COR-L47 (cell line): ENCODE results near the gene PPP1R2.
"Not testable (repeated sequence)": the region's sequence is repeated elsewhere in the genome, so short reads cannot be mapped to it uniquely, and the experiment has no call there.

Source experiments
- DNase-seq: peaks from one replicate; lab custom pipeline; 2025; lab: John Stamatoyannopoulos, UW

Gene PPP1R2

GRCh38 chr3:195535293-195535692, 7.8 kb downstream of the PPP1R2 start:
- no peak for DNase-seq

- no peak for DNase-seq
Measured at GRCh38 chr3:195532834-195533233, 10.3 kb downstream of the PPP1R2 start.

GRCh38 chr3:195532345-195532744, 10.8 kb downstream of the PPP1R2 start:
- no peak for DNase-seq

GRCh38 chr3:195531683-195532082, 11.4 kb downstream of the PPP1R2 start:
- DNase-seq = no peak

- no peak for DNase-seq
Measured at GRCh38 chr3:195526492-195526891, 16.6 kb downstream of the PPP1R2 start.

- DNase-seq = no peak
Measured at GRCh38 chr3:195524171-195524896, 18.8 kb downstream of the PPP1R2 start.

- peak; percentile 56 for DNase-seq
Measured at GRCh38 chr3:195522254-195523023, 20.7 kb downstream of the PPP1R2 start.

GRCh38 chr3:195517030-195517429, 26.1 kb downstream of the PPP1R2 start:
- no peak for DNase-seq

GRCh38 chr3:195514610-195515235, 28.4 kb downstream of the PPP1R2 start:
- DNase-seq = not testable (repeated sequence)

- no peak for DNase-seq
Measured at GRCh38 chr3:195512798-195513345, 30.3 kb downstream of the PPP1R2 start.

GRCh38 chr3:195511136-195511535, 32.0 kb downstream of the PPP1R2 start:
- DNase-seq = no peak

- no peak for DNase-seq
Measured at GRCh38 chr3:195508185-195508584, 34.9 kb downstream of the PPP1R2 start.

GRCh38 chr3:195475614-195476013, 67.5 kb downstream of the PPP1R2 start:
- DNase-seq = no peak

GRCh38 chr3:195475116-195475515, 68.0 kb downstream of the PPP1R2 start:
- DNase-seq = not testable (repeated sequence)

- no peak for DNase-seq
Measured at GRCh38 chr3:195468841-195469240, 74.3 kb downstream of the PPP1R2 start.

- DNase-seq = no peak
Measured at GRCh38 chr3:195468391-195468776, 74.7 kb downstream of the PPP1R2 start.

- DNase-seq = no peak
Measured at GRCh38 chr3:195467641-195468390, 75.3 kb downstream of the PPP1R2 start.

GRCh38 chr3:195466251-195466650, 76.9 kb downstream of the PPP1R2 start:
- no peak for DNase-seq
